Thyroid gland (tissue), 4 donors: ENCODE measurements around the gene FRAS1.

Experiments
- POLR2A ChIP-seq, 2 donors: fragments of 450-650 bp; IDR thresholded peaks; one replicate each; pipeline ENCODE4 v1.6.1; 2017; ENCODE audit warnings: antibody characterized with exemption in 2 of 2, mild to moderate bottlenecking in 2 of 2, moderate library complexity in 1 of 2
- TF ChIP-seq, protein P1 (sequence below), 6 experiments: fragments of 200-600 bp in 3 of 6; fragments of 450-650 bp in 3 of 6; sonication (generic) in 3 of 6; IDR thresholded peaks; one replicate each; pipeline ENCODE4 v1.5.1; 2016 to 2019; ENCODE audit warnings: antibody characterized with exemption in 6 of 6, mild to moderate bottlenecking in 2 of 6, inconsistent platforms in 1 of 6, moderate library complexity in 1 of 6

DNA sequence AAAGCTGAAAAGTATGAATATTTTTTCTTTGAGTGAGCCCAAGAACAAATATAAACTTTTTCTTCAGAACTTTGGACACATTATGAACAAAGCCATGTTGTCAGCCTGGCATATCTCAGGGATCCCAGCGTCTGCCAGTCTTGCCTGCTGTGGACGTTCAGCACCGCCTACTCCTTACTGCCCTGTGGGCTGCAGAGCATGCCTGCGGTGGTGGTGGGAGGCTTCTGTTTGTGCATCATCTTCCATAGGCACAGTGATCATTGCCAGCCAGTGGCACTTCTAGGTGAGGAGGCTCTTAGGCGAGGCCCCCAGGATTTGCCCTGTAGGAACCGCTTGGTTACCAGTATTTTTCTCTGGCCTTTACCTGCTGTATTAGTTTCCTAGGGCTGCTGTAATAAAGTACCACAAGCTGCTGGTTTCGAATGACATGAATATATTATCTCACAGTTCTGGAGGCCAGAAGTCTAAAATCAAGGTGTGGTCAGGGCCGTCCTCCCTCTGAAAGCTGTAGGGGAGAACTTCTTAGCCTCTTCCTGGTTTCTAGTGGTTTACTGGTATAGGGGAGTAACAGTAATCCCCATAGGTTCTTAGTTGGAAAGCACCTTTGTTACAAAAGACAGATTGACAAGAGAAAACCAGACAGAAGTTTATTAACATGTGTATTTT, 509.8 kb downstream of the FRAS1 start:
- TF ChIP-seq, protein P1, sequence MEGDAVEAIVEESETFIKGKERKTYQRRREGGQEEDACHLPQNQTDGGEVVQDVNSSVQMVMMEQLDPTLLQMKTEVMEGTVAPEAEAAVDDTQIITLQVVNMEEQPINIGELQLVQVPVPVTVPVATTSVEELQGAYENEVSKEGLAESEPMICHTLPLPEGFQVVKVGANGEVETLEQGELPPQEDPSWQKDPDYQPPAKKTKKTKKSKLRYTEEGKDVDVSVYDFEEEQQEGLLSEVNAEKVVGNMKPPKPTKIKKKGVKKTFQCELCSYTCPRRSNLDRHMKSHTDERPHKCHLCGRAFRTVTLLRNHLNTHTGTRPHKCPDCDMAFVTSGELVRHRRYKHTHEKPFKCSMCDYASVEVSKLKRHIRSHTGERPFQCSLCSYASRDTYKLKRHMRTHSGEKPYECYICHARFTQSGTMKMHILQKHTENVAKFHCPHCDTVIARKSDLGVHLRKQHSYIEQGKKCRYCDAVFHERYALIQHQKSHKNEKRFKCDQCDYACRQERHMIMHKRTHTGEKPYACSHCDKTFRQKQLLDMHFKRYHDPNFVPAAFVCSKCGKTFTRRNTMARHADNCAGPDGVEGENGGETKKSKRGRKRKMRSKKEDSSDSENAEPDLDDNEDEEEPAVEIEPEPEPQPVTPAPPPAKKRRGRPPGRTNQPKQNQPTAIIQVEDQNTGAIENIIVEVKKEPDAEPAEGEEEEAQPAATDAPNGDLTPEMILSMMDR (IDR thresholded peaks at IDR 0.05) = no peak
- TF ChIP-seq POLR2A (IDR thresholded peaks at IDR 0.05) = no peak
